Astrocyte (in vitro differentiated cells and primary cell): ENCODE results near the gene IDE.

Experiments used
- CTCF ChIP-seq: IDR thresholded peaks from 2 replicates; pipeline ENCODE4 v1.5.1; 2011; ENCODE audit warnings: low read depth, mild to moderate bottlenecking, inconsistent platforms, low read length, moderate library complexity; ENCODE audit not compliant: insufficient read depth
- EZH2 ChIP-seq: IDR thresholded peaks from 2 replicates; pipeline ENCODE4 v1.6.1; 2012; ENCODE audit warnings: mild to moderate bottlenecking, low read length, inconsistent platforms; ENCODE audit not compliant: insufficient read depth

- TF ChIP-seq EZH2 (no peak), CTCF (no peak)
These were observed 162.5 kb downstream of the IDE start for GRCh38 chr10:92411406-92411805.
